ENCODE measurements around the gene IFRD2. TPM values are rescaled to one million over a fixed set of nuclear protein-coding genes. Genes with fewer than 3 reads are reported as not detected.

Gene IFRD2
- total RNA-seq, 2 experiments from 2014 or later: 30.0 to 30.4 TPM

GRCh38 chr3:50323614-50324199 is 31.5 kb upstream of the IFRD2 start:
- ATAC-seq (ENCODE audit: poor library complexity): no peak
- DNase-seq: peak in 1 of 14 experiments; percentile 32
- Mint-ChIP-seq H3K27ac (peak overlapping the region; percentile 54), H3K36me3 (ENCODE audit: low read depth) (peaks cover 22% of the 10 kb centered on the region), H3K27me3 (no peaks in the 10 kb centered on the region), H3K4me1 (ENCODE audit: low read depth) (peaks cover 48% of the 10 kb centered on the region), H3K4me3 (peak overlapping the region; percentile 70), H3K9me3 (no peaks in the 10 kb centered on the region)
- H3K4me3 ChIP-seq (ENCODE audit: low read length): no peak overlapping the region
- H3K9me3 ChIP-seq (ENCODE audit: control insufficient read depth in 1 of 2, insufficient read depth in 1 of 2, low read length in 2 of 2): no peaks in the 10 kb centered on the region
- peak overlapping the region; percentile 29 for H3K27ac ChIP-seq (ENCODE audit: low read depth in 1 of 2, low read length in 2 of 2)
- no peak for TF ChIP-seq CTCF (IDR thresholded peaks at IDR 0.05)
- intact Hi-C loops (cut with DNase I, micrococcal nuclease): loop anchor here (1.0 to 5.0 kb wide), 3 partner anchors 48 to 131 kb away; partner anchors contain the start of gene GNAT1 (in 1 of the 2)
- H3K36me3 ChIP-seq (ENCODE audit: insufficient read depth, low read length): peaks cover 10% of the 10 kb centered on the region
- no peaks in the 10 kb centered on the region for H3K27me3 ChIP-seq (ENCODE audit: control insufficient read depth in 1 of 2, insufficient read depth in 2 of 2, low read length in 2 of 2)
- POLR2A ChIA-PET: interaction anchor here (1.0 to 3.6 kb wide), 3 partner anchors 14 to 27 kb away, joined by 3 to 15 read pairs (median 12); partner anchors contain the start of genes CYB561D2 and NPRL2
- peaks cover 74% of the 10 kb centered on the region for H3K4me1 ChIP-seq (ENCODE audit: insufficient read depth, low read length)
- CTCF ChIA-PET: interaction anchor here (0.8 to 2.4 kb wide), 12 partner anchors 8 to 124 kb away, joined by 3 to 19 read pairs (median 6); partner anchors contain the start of genes CYB561D2, HYAL3, IFRD2 and NAA80

- intact Hi-C loops (cut with DNase I, micrococcal nuclease): loop anchor here in 1 of 2 experiments (5.0 kb wide), 1 partner anchor 131 kb away; the partner anchor contains the start of gene GNAT1
- H3K9me3 ChIP-seq (ENCODE audit: control insufficient read depth in 1 of 2, insufficient read depth in 1 of 2, low read length in 2 of 2): no peaks in the 10 kb centered on the region
- H3K36me3 ChIP-seq (ENCODE audit: insufficient read depth, low read length): peaks cover 10% of the 10 kb centered on the region
- H3K27ac ChIP-seq (ENCODE audit: low read depth in 1 of 2, low read length in 2 of 2): peak overlapping the region; percentile 29
- no peak overlapping the region for H3K4me3 ChIP-seq (ENCODE audit: low read length)
- POLR2A ChIA-PET: interaction anchor here (1.0 to 3.6 kb wide), 3 partner anchors 14 to 28 kb away, joined by 3 to 25 read pairs (median 15); partner anchors contain the start of genes CYB561D2 and NPRL2
- peak overlapping the region; percentile 70 for H3K4me3 Mint-ChIP-seq
- H3K27ac Mint-ChIP-seq: no peak overlapping the region
- H3K4me1 ChIP-seq (ENCODE audit: insufficient read depth, low read length): peaks cover 74% of the 10 kb centered on the region
- H3K36me3 Mint-ChIP-seq (ENCODE audit: low read depth): peaks cover 17% of the 10 kb centered on the region
- no peaks in the 10 kb centered on the region for H3K27me3 ChIP-seq (ENCODE audit: control insufficient read depth in 1 of 2, insufficient read depth in 2 of 2, low read length in 2 of 2)
- ATAC-seq (ENCODE audit: poor library complexity) (no peak), DNase-seq (peak in 1 of 14 experiments; percentile 40)
- CTCF ChIA-PET: interaction anchor here (0.6 to 2.2 kb wide), 4 partner anchors 18 to 77 kb away, joined by 3 to 8 read pairs (median 6); partner anchors contain the start of genes CYB561D2, NPRL2 and RASSF1
- no peak for TF ChIP-seq CTCF (IDR thresholded peaks at IDR 0.05)
- H3K4me1 Mint-ChIP-seq (ENCODE audit: low read depth): peaks cover 48% of the 10 kb centered on the region
- H3K27me3 Mint-ChIP-seq: no peaks in the 10 kb centered on the region
- H3K9me3 Mint-ChIP-seq: no peaks in the 10 kb centered on the region
Measured at GRCh38 chr3:50323092-50323600, 30.9 kb upstream of the IFRD2 start.

GRCh38 chr3:50322386-50323091 is 30.3 kb upstream of the IFRD2 start, which contains the start of gene HYAL2:
HYAL2 (minus strand) TSS chr3:50322745; CDS start chr3:50320489, 2,256 bp downstream.
- H3K36me3 Mint-ChIP-seq (ENCODE audit: low read depth): peaks cover 14% of the 10 kb centered on the region
- peak in 1 of 14 experiments; percentile 50 for DNase-seq
- no peak for ATAC-seq (ENCODE audit: poor library complexity)
- H3K4me1 Mint-ChIP-seq (ENCODE audit: low read depth): peaks cover 45% of the 10 kb centered on the region
- CTCF ChIA-PET: interaction anchor here (0.6 to 1.7 kb wide), 2 partner anchors 24 to 76 kb away, joined by 3 to 5 read pairs; no protein-coding TSS in a partner anchor
- H3K4me3 ChIP-seq (ENCODE audit: low read length): peak within 1 kb of the TSS; percentile 68
- H3K27me3 ChIP-seq (ENCODE audit: control insufficient read depth in 1 of 2, insufficient read depth in 2 of 2, low read length in 2 of 2): no peaks in the 10 kb centered on the region
- H3K4me1 ChIP-seq (ENCODE audit: insufficient read depth, low read length): peaks cover 76% of the 10 kb centered on the region
- H3K9me3 ChIP-seq (ENCODE audit: control insufficient read depth in 1 of 2, insufficient read depth in 1 of 2, low read length in 2 of 2): no peaks in the 10 kb centered on the region
- peak within 1 kb of the TSS; percentile 75 to 96 for H3K27ac ChIP-seq (ENCODE audit: low read depth in 1 of 2, low read length in 2 of 2)
- POLR2A ChIA-PET: interaction anchor here (2.2 to 3.6 kb wide), 2 partner anchors 14 to 28 kb away, joined by 15 to 25 read pairs; partner anchors contain the start of genes CYB561D2 and NPRL2
- intact Hi-C loops (cut with DNase I, micrococcal nuclease): loop anchor here in 1 of 2 experiments (5.0 kb wide), 1 partner anchor 130 kb away; the partner anchor contains the start of gene GNAT1
- H3K27me3 Mint-ChIP-seq: no peaks in the 10 kb centered on the region
- peaks cover 10% of the 10 kb centered on the region for H3K36me3 ChIP-seq (ENCODE audit: insufficient read depth, low read length)
- peak within 1 kb of the TSS; percentile 90 for H3K4me3 Mint-ChIP-seq
- H3K9me3 Mint-ChIP-seq: no peaks in the 10 kb centered on the region
- TF ChIP-seq CTCF (IDR thresholded peaks at IDR 0.05): no peak
- peak within 1 kb of the TSS; percentile 82 for H3K27ac Mint-ChIP-seq
